ENCODE measurements around the gene ANO6.

DNA sequence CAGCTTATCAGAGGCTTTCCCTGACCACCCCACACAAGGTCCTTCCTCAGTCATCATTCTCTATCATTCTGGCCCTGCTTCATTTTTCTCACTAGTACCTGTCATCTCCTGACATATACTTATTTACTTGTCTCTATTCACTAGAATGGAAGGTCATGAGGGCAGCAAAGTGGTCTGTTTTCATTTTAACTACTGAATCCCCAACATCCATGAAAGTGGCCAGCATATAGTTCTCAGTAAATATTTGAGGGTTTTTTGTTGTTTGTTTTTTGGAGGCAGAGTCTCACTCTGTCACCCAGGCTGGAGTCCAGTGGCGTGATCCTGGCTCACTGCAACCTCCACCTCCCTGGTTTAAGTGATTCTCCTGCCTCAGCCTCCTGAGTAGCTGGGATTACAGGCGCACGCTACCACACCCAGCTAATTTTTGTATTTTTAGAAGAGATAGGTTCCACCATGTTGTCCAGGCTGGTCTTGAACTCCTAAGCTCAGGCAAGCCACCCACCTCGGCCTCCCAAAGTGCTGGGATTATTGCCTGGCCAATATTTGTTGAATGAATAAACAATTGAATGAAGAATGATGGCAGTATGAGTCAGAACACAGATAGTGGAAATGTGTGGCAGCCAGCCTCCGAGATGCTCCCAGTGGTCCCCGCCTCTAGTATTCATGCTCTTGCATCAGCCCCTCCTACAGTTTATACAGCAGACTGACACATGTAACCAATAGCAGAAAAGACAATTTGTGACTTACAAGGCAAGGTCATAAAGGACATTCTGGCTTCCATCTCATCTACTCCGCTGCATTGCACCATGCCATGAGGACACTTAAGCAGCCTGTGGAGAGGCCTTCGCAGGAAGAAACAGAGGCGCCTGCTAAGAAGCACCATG, 7.0 kb upstream of the ANO6 start:
- TF ChIP-seq, protein P1, sequence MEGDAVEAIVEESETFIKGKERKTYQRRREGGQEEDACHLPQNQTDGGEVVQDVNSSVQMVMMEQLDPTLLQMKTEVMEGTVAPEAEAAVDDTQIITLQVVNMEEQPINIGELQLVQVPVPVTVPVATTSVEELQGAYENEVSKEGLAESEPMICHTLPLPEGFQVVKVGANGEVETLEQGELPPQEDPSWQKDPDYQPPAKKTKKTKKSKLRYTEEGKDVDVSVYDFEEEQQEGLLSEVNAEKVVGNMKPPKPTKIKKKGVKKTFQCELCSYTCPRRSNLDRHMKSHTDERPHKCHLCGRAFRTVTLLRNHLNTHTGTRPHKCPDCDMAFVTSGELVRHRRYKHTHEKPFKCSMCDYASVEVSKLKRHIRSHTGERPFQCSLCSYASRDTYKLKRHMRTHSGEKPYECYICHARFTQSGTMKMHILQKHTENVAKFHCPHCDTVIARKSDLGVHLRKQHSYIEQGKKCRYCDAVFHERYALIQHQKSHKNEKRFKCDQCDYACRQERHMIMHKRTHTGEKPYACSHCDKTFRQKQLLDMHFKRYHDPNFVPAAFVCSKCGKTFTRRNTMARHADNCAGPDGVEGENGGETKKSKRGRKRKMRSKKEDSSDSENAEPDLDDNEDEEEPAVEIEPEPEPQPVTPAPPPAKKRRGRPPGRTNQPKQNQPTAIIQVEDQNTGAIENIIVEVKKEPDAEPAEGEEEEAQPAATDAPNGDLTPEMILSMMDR (IDR thresholded peaks at IDR 0.05) = no peak
- TF ChIP-seq ZFX (IDR thresholded peaks at IDR 0.05; ENCODE audit: borderline replicate concordance) = no peak
